ENCODE results near the gene RNF150.

DNA sequence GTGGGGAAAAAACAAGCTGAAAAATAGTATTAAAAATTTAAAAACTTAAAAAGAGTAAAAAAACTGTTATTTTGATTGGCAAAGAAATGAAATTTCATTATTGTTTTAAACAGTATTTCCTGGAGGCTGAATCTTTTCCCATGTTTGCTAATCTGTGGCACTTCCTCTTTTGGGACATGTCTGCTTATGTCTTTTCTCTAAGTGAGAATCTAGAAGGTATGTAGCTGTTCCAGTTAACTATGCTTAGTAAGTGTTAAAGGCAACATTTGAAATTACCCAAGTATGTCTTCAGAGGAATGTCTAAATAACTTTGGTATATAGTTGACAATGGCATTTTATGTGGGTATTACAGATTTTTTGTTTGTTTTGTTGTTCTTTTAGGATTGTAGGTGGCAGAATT is 295.5 kb downstream of the RNF150 start:
- TF ChIP-seq, protein P1, sequence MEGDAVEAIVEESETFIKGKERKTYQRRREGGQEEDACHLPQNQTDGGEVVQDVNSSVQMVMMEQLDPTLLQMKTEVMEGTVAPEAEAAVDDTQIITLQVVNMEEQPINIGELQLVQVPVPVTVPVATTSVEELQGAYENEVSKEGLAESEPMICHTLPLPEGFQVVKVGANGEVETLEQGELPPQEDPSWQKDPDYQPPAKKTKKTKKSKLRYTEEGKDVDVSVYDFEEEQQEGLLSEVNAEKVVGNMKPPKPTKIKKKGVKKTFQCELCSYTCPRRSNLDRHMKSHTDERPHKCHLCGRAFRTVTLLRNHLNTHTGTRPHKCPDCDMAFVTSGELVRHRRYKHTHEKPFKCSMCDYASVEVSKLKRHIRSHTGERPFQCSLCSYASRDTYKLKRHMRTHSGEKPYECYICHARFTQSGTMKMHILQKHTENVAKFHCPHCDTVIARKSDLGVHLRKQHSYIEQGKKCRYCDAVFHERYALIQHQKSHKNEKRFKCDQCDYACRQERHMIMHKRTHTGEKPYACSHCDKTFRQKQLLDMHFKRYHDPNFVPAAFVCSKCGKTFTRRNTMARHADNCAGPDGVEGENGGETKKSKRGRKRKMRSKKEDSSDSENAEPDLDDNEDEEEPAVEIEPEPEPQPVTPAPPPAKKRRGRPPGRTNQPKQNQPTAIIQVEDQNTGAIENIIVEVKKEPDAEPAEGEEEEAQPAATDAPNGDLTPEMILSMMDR (conservative IDR thresholded peaks at IDR 0.05; ENCODE audit: low read length) = no peak
- TF ChIP-seq EZH2phosphoT487 (IDR thresholded peaks at IDR 0.05; ENCODE audit: borderline replicate concordance) = no peak
